ENCODE data around the gene HSPG2.
"Not testable (repeated sequence)": the region's sequence is repeated elsewhere in the genome, so short reads cannot be mapped to it uniquely, and the experiment has no call there.

HSPG2 gene

GRCh38 chr1:21827141-21827679 is 109.9 kb downstream of the HSPG2 start:
- DNase-seq (ENCODE audit: low read depth, low spot score) = no peak

GRCh38 chr1:21826694-21827093 is 110.4 kb downstream of the HSPG2 start:
- DNase-seq (ENCODE audit: low read depth, low spot score) = not testable (repeated sequence)

GRCh38 chr1:21825393-21825792 is 111.7 kb downstream of the HSPG2 start:
- DNase-seq (ENCODE audit: low read depth, low spot score) = no peak

GRCh38 chr1:21824926-21825325 is 112.2 kb downstream of the HSPG2 start:
- DNase-seq (ENCODE audit: low read depth, low spot score) = no peak

DNA sequence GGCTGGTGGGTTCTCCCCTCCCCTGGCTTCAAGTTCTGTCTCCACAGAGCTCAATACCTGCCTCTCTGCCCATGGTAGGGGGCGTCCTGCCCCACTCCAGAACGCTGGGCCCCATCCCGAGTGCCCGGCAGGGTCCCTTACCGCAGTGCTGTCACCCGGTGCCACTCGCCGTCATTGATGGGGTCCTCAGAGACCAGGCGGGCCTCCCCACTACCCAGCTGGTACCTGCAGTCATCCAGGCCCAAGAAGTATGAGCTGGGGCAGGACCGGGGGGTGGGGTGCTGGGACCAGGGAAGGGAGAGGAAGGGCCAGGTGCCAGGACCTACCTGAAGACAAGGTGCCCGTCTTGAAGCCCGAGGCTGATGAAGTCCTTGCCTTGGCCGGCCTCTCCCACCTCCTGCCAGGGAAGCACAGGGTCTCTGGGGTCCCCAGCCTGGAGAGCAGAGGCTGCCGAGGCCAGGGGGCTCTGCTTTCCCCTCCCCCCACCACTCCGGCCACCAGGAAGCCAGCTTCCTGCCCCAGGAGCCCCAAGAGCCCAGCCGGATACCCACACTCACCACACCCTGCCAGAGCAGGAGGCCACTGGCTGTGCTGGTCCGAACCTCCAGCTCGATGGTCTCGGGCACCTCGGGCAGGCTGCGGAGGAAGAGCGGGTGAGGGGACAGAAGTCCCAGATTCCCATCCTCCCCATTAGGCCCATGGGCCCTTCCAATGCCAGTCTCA is 113.0 kb downstream of the HSPG2 start:
- no peak for DNase-seq (ENCODE audit: low read depth, low spot score)

- DNase-seq (ENCODE audit: low read depth, low spot score) = no peak
Measured at GRCh38 chr1:21823206-21823979, 113.7 kb downstream of the HSPG2 start.

GRCh38 chr1:21822349-21822748 is 114.8 kb downstream of the HSPG2 start:
- no peak for DNase-seq (ENCODE audit: low read depth, low spot score)

GRCh38 chr1:21821385-21822019 is 115.6 kb downstream of the HSPG2 start:
- DNase-seq (ENCODE audit: low read depth, low spot score) = no peak

- no peak for DNase-seq (ENCODE audit: low read depth, low spot score)
Measured at GRCh38 chr1:21820597-21821232, 116.4 kb downstream of the HSPG2 start.

- no peak for DNase-seq (ENCODE audit: low read depth, low spot score)
Measured at GRCh38 chr1:21818656-21819055, 118.5 kb downstream of the HSPG2 start.

DNA sequence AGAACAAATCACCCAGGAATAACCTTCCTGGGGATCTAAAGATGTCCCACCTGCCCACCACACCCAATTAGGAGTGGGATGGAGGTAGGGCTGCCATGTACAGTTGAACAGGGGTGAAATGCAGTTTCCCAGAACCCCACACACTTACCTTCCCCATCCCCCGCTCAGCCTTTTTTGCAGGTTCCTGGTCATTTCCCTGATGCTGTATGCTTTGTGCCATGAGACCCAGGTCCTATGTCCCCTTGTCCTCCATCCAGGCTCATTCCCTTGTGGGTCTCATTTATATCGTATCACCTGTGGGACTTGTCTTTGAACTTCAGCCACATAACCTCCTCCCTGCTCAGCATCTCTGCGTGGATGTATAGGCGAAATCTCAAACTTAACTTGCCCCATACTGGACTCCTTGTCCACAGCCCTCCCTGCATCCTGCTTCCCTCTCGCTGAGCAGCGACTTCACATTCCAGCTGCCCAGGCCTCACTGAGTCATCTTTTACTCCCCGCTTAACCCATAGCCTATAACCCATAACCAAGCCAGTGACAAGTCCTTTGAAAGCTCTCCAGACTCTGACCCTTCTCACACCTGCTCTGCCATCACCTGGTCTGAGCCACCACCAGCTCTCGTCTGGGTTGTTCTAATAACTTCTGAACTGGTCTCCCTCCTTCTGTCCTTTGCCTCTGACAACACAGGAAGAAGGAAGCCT is 120.4 kb downstream of the HSPG2 start:
- DNase-seq (ENCODE audit: low read depth, low spot score) = peak; percentile 24

DNA sequence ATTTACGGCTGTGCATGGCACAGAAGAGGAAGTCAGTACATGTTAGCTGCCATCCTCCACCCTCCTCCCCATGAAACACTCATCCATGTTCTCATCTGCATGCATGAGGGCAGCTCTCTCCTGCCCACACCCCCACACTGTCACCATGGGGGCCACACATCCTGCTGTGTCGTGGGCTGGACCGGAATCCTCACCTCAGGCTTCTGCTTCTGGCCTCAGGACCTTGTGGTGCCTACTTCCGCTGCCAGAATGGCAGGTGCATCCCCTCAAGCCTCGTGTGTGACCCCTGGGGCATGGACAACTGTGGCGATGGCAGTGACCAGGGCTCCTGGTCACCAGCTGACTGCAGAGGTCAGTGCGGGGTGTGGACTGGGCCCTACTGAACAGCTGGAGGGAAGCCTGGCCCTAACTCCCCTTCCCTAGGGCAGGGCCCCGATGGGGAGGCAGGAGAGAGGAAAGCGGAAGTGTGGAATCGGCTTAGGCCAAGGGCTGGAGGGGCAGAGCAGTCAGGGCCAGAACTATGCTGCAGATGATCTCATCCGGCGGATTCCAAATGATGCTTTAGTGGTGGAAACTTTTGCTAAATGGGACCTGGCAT is 121.3 kb downstream of the HSPG2 start:
- no peak for DNase-seq (ENCODE audit: low read depth, low spot score)

- DNase-seq (ENCODE audit: low read depth, low spot score) = no peak
Measured at GRCh38 chr1:21814981-21815582, 122.0 kb downstream of the HSPG2 start.

GRCh38 chr1:21814241-21814918 is 122.7 kb downstream of the HSPG2 start:
- DNase-seq (ENCODE audit: low read depth, low spot score) = no peak

- no peak for DNase-seq (ENCODE audit: low read depth, low spot score)
Measured at GRCh38 chr1:21813542-21813941, 123.6 kb downstream of the HSPG2 start.

DNA sequence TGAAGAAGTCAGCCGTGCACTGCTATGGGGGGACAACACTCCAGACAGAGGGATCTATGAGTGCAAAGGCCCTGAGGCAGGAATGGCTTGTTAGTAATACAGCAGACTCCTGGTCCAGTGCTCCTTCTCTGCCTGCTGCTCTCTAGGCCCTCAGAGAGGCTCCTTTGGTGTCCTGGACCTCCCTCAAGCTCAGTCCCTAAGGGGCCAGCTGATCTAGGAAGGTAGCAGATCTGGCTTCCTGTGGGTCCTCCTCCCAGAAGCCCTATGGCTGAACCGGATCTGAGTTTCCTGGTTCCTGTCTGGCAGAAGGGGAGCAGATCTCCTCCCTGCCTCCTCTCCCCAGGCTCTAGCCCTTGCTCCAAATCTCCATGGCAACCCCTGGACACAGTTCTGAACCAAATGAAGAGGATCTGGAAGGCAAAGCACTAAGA is 125.2 kb downstream of the HSPG2 start, which contains the start of gene LDLRAD2:
LDLRAD2 (plus strand) TSS at position 391 of the 431 bp plus-strand sequence. CDS start 187 bp downstream, outside the sequence.
- DNase-seq (ENCODE audit: low read depth, low spot score) = no peak

- DNase-seq (ENCODE audit: low read depth, low spot score) = no peak
Measured at GRCh38 chr1:21804536-21804935, 132.6 kb downstream of the HSPG2 start.

GRCh38 chr1:21801100-21801499 is 136.0 kb downstream of the HSPG2 start:
- no peak for DNase-seq (ENCODE audit: low read depth, low spot score)

- DNase-seq (ENCODE audit: low read depth, low spot score) = no peak
Measured at GRCh38 chr1:21799730-21800129, 137.4 kb downstream of the HSPG2 start.

DNA sequence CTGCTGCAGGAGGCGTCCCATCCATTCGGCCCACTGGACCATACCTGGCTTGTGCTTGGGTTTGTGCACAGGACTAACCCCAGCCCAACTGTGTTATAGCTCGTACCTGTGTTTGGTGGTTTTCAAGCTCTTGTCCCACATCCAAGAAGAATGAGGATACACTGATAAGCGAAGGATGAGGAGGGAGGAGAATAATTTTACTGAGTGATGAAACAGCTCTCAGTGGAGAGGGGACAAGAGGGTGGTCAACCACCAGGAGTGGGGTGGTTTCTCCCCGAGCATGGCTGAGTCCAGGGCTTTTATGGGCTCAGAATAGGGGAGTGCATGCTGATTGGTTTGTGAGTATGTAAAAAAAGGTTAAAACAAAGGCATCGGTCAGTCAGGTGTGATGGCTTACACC is 142.0 kb downstream of the HSPG2 start:
- no peak for DNase-seq (ENCODE audit: low read depth, low spot score)
